B cell (primary cell): ENCODE data around the gene ASB18. TPM values are rescaled to one million over a fixed set of nuclear protein-coding genes. Genes with fewer than 3 reads are reported as not detected.

Experiments
- ATAC-seq: fragments of 200-7000 bp; cut with Tn5 transposase; one replicate; pipeline ENCODE4 v1.10.0; 2021; ENCODE audit warnings: low read depth, mild to moderate bottlenecking, moderate number of reproducible peaks, moderate library complexity
- CTCF ChIA-PET: fragments of 350-600 bp; sonication (Branson Sonifier 250); formaldehyde crosslinking; loops from one replicate; lab custom pipeline; 2021; ENCODE audit warnings: antibody characterized with exemption, inconsistent platforms; lab: Charles Lee
- POLR2A ChIA-PET: fragments of 350-600 bp; sonication (Branson Sonifier 250); formaldehyde crosslinking; loops from one replicate; lab custom pipeline; 2021; ENCODE audit warnings: antibody characterized with exemption; lab: Charles Lee
- DNase-seq: peaks from one replicate; pipeline ENCODE4 v3.0.0; 2013
- H2AFZ ChIP-seq: 2 replicates; pipeline ENCODE4 v1.6.1; 2012; ENCODE audit warnings: mild to moderate bottlenecking, low read depth, low read length; ENCODE audit not compliant: insufficient read depth, poor library complexity, severe bottlenecking
- H3K27ac ChIP-seq, 2 donors: 1 replicate in 1 of 2; 2 replicates in 1 of 2; pipeline ENCODE4 v1.5.1; 2012 to 2013; ENCODE audit warnings: low read length in 2 of 2, mild to moderate bottlenecking in 2 of 2, moderate library complexity in 1 of 2
- H3K27me3 ChIP-seq, 4 experiments: fragments of 200-600 bp in 1 of 4; sonication (generic) in 1 of 4; replicated peaks in 1 of 4; 1 replicate in 2 of 4; 2 replicates in 2 of 4; pipeline versions ENCODE4 v1.6.1 to v1.7.0; 2013 to 2016; ENCODE audit warnings: low read length in 3 of 4, mild to moderate bottlenecking in 2 of 4, mixed read lengths in 1 of 4, moderate library complexity in 1 of 4; ENCODE audit not compliant: insufficient read depth in 4 of 4, control insufficient read depth in 3 of 4; ENCODE audit errors: control extremely low read depth in 1 of 4
- H3K36me3 ChIP-seq, 2 experiments: replicated peaks in 1 of 2; 1 replicate in 1 of 2; 2 replicates in 1 of 2; pipeline versions ENCODE4 v1.6.1 to v1.7.1; 2013; ENCODE audit warnings: low read length in 1 of 2; ENCODE audit not compliant: insufficient read depth in 2 of 2, control insufficient read depth in 1 of 2; ENCODE audit errors: control extremely low read depth in 1 of 2, extremely low read depth in 1 of 2
- H3K4me1 ChIP-seq, 2 donors: fragments of 200-600 bp in 1 of 2; sonication (generic) in 1 of 2; 1 replicate in 1 of 2; 2 replicates in 1 of 2; pipeline versions ENCODE4 v1.5.1 to v1.6.1; 2013 to 2017; ENCODE audit warnings: low read length in 2 of 2; ENCODE audit not compliant: control insufficient read depth in 2 of 2, insufficient read depth in 2 of 2
- H3K4me2 ChIP-seq: replicated peaks from 2 replicates; pipeline ENCODE3; 2012; ENCODE audit warnings: mild to moderate bottlenecking, low read depth, low read length; ENCODE audit not compliant: poor library complexity, severe bottlenecking
- H3K4me3 ChIP-seq, 5 experiments: fragments of 200-600 bp in 1 of 5; sonication (generic) in 1 of 5; 1 replicate in 3 of 5; 2 replicates in 2 of 5; pipeline versions ENCODE4 v1.5.1 to v1.7.0; 2011 to 2016; ENCODE audit warnings: low read length in 4 of 5, mild to moderate bottlenecking in 4 of 5, low read depth in 2 of 5, control low read depth in 1 of 5, moderate library complexity in 1 of 5; ENCODE audit not compliant: insufficient read depth in 1 of 5; ENCODE audit errors: control extremely low read depth in 1 of 5, extremely low read depth in 1 of 5
- H3K79me2 ChIP-seq: fragments of 200-600 bp; sonication (generic); one replicate; pipeline ENCODE4 v1.6.0; 2016; ENCODE audit warnings: low read length; ENCODE audit not compliant: control insufficient read depth, insufficient read depth
- H3K9ac ChIP-seq: fragments of 200-600 bp; sonication (generic); 2 replicates; pipeline ENCODE4 v1.6.1; 2017; ENCODE audit warnings: mild to moderate bottlenecking, low read length, moderate library complexity
- H3K9me3 ChIP-seq, 3 donors: one replicate each; pipeline versions ENCODE4 v1.6.1 to v1.7.1; 2013; ENCODE audit warnings: low read length in 2 of 3; ENCODE audit not compliant: control insufficient read depth in 2 of 3, insufficient read depth in 1 of 3; ENCODE audit errors: control extremely low read depth in 1 of 3
- H4K20me1 ChIP-seq: 2 replicates; pipeline ENCODE4 v1.6.0; 2012; ENCODE audit warnings: mild to moderate bottlenecking, low read length; ENCODE audit not compliant: insufficient read depth, control insufficient read depth, poor library complexity, severe bottlenecking
- H3K27ac Mint-ChIP-seq: one replicate; pipeline ENCODE4 v1.8.0; 2021; ENCODE audit warnings: mixed read lengths
- H3K27me3 Mint-ChIP-seq: one replicate; pipeline ENCODE4 v1.8.0; 2021; ENCODE audit warnings: mixed read lengths
- H3K4me1 Mint-ChIP-seq: one replicate; pipeline ENCODE4 v1.8.0; 2021; ENCODE audit warnings: mixed read lengths
- H3K4me3 Mint-ChIP-seq: one replicate; pipeline ENCODE4 v1.8.0; 2021; ENCODE audit warnings: mixed read lengths
- H3K9me3 Mint-ChIP-seq: one replicate; pipeline ENCODE4 v1.8.0; 2022; ENCODE audit warnings: mixed read lengths; ENCODE audit not compliant: insufficient read depth
- EZH2 ChIP-seq: IDR thresholded peaks from 2 replicates; pipeline ENCODE4 v1.6.1; 2012; ENCODE audit warnings: borderline replicate concordance, low read depth, mild to moderate bottlenecking, moderate library complexity, low read length; ENCODE audit not compliant: insufficient read depth, poor library complexity, severe bottlenecking
- WGBS: methylation state at CpG from one replicate; pipeline ENCODE4 v1.1.5; 2013; ENCODE audit warnings: missing lambda C conversion rate; ENCODE audit not compliant: insufficient coverage; 5-methylcytosine and 5-hydroxymethylcytosine counted together
- intact Hi-C: fragments of 100-400 bp; cut with micrococcal nuclease; formaldehyde crosslinking; loops from one replicate; pipeline ENCODE4 v1.10.0; 2022
- polyA plus RNA-seq: library from polyadenylated mRNA; depleted of rRNA; stranded (reverse); fragments of >200 nt; gene quantifications from 2 replicates; pipeline ENCODE4 v1.2.3, GENCODE V29; 2012
- total RNA-seq, 2 donors: library from RNA; stranded (reverse); fragments of 120-200 nt in 1 of 2; gene quantifications; 1 replicate in 1 of 2; 2 replicates in 1 of 2; pipeline versions ENCODE4 v1.2.3 to v1.2.4, GENCODE V29; 2013 to 2022
- TF ChIP-seq, protein P1 (sequence below): fragments of 200-600 bp; IDR thresholded peaks from one replicate; pipeline ENCODE4 v1.8.0; 2022; ENCODE audit warnings: antibody characterized with exemption, mild to moderate bottlenecking

Gene ASB18
- total and polyA plus RNA-seq, 2 donors (not counting 1 experiment from before 2014, with no cell fraction given) = not detected

DNA sequence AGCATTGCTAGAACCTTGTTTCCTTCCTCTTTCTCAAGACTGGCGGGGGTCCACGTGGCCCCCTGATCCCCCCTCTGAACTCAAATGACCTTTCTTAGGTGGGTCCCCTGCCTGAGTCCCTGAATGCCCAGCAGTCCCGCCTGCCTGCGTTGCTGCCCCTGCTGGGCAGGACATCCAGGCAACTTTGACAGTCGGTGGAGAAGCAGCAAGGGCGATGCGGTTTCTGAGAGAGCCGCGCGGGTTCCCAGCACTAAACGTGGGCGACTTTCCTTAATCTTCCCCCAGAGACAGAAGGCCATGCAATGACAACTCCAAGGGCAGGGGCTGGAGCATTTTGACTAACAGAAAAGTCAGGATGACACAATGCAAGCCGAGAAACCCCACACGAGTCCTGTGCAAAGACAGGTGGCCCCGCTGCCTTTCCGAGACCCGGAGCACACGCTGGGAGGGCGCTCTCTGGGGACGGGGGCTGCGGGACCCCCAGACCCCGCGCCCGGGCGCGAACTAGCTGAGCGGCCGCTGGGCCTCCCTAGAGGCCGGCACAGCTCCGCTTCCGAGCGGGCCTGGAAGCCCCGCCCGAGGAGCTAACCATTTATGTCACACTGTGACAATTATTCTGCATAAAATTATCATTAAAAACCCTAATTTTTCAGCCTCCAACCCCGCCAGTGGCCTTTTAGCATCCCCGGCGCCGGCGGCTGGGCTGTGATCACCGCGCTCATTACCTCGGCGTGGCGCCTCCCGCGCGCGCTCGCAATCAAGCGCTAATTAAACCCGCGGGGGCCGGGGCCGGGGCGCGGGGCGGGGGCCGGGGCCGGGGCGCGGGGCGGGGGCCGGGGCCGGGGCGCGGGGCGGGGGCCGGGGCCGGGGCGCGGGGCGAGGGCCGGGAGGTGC is 27.4 kb downstream of the ASB18 start:
- Mint-ChIP-seq H3K4me3 (no peak overlapping the region), H3K9me3 (no peaks in the 10 kb centered on the region), H3K27ac (no peak overlapping the region), H3K4me1 (peaks cover 2% of the 10 kb centered on the region), H3K27me3 (peaks cover 43% of the 10 kb centered on the region)
- Histone ChIP-seq H3K79me2 (no peaks in the 10 kb centered on the region), H2AFZ (no peak overlapping the region), H3K27me3 (peaks cover 0 to 25% (median 7%) of the 10 kb centered on the region in 4 experiments), H4K20me1 (no peaks in the 10 kb centered on the region), H3K4me2 (no peak overlapping the region), H3K27ac (no peak overlapping the region), H3K4me1 (no peaks in the 10 kb centered on the region), H3K9me3 (peaks cover 0 to 7% (median 6%) of the 10 kb centered on the region in 3 donors), H3K36me3 (no peaks in the 10 kb centered on the region), H3K4me3 (no peak overlapping the region), H3K9ac (no peak overlapping the region)
- intact Hi-C loops = no loop called here
- ATAC-seq = no peak
- POLR2A ChIA-PET = no interaction called here
- TF ChIP-seq EZH2 = no peak
- TF ChIP-seq, protein P1, sequence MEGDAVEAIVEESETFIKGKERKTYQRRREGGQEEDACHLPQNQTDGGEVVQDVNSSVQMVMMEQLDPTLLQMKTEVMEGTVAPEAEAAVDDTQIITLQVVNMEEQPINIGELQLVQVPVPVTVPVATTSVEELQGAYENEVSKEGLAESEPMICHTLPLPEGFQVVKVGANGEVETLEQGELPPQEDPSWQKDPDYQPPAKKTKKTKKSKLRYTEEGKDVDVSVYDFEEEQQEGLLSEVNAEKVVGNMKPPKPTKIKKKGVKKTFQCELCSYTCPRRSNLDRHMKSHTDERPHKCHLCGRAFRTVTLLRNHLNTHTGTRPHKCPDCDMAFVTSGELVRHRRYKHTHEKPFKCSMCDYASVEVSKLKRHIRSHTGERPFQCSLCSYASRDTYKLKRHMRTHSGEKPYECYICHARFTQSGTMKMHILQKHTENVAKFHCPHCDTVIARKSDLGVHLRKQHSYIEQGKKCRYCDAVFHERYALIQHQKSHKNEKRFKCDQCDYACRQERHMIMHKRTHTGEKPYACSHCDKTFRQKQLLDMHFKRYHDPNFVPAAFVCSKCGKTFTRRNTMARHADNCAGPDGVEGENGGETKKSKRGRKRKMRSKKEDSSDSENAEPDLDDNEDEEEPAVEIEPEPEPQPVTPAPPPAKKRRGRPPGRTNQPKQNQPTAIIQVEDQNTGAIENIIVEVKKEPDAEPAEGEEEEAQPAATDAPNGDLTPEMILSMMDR = no peak
- WGBS = 6% methylated on average over 54 of the region's 73 CpGs
- CTCF ChIA-PET = no interaction called here
- no peak for DNase-seq

DNA sequence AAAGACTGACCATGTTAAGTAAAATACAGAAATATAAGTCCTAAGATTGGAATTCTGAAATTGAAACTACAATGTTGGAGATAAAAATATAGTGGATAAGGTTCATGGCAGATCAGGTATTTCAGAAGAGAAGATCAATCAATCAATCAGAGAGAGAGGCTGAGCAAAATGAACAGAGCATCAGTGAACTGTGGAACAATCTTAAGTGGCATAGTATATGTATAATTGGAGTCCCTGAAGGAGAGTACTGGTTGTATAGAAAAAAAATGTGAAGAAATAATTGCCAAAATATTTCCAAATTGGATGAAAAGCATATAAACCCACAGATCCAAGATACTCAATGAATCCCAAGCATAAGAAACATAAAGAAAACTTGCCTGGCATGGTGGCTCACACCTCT is 35.0 kb downstream of the ASB18 start:
- no peaks in the 10 kb centered on the region for H3K79me2 ChIP-seq
- H3K4me3 ChIP-seq = no peak overlapping the region
- H3K4me2 ChIP-seq = no peak overlapping the region
- ATAC-seq (no peak), DNase-seq (no peak)
- H3K9me3 Mint-ChIP-seq = peaks cover 9% of the 10 kb centered on the region
- H3K27ac Mint-ChIP-seq = no peak overlapping the region
- H3K9me3 ChIP-seq = peaks cover 10 to 15% (median 13%) of the 10 kb centered on the region in 3 donors
- TF ChIP-seq, protein P1 = no peak
- TF ChIP-seq EZH2 = no peak
- H4K20me1 ChIP-seq = no peaks in the 10 kb centered on the region
- no peaks in the 10 kb centered on the region for H3K4me1 Mint-ChIP-seq
- no peak overlapping the region for H3K27ac ChIP-seq
- H3K36me3 ChIP-seq = no peaks in the 10 kb centered on the region
- no peaks in the 10 kb centered on the region for H3K4me1 ChIP-seq
- H3K27me3 Mint-ChIP-seq = peaks cover 5% of the 10 kb centered on the region
- H3K4me3 Mint-ChIP-seq = no peak overlapping the region
- no peak overlapping the region for H3K9ac ChIP-seq
- H3K27me3 ChIP-seq = no peaks in the 10 kb centered on the region
- CTCF ChIA-PET = no interaction called here
- no peak overlapping the region for H2AFZ ChIP-seq
- POLR2A ChIA-PET = no interaction called here
- intact Hi-C loops = no loop called here
